A673 (cell line): ENCODE results near the gene RBM20. TPM values are rescaled to one million over a fixed set of nuclear protein-coding genes. Genes with fewer than 3 reads are reported as not detected.

Experiments used
- BruUV-seq: library from RNA; stranded (reverse); fragments of 400-500 nt; replicated peaks from 2 replicates; lab custom pipeline; 2021; lab: Mats Ljungman, UMichigan
- CTCF ChIA-PET: fragments of 300-600 bp; sonication (Branson Sonifier 250); formaldehyde crosslinking; loops from one replicate; lab custom pipeline; 2022; ENCODE audit warnings: antibody characterized with exemption; lab: Charles Lee
- POLR2A ChIA-PET: fragments of 300-600 bp; sonication (Branson Sonifier 250); formaldehyde crosslinking; loops from one replicate; lab custom pipeline; 2022; ENCODE audit warnings: antibody characterized with exemption; ENCODE audit not compliant: low non-redundant PET; lab: Charles Lee
- DNase-seq: peaks from one replicate; pipeline ENCODE4 v3.0.0-alpha.2; 2015; ENCODE audit warnings: low spot score
- H3K27ac ChIP-seq: fragments of 200-600 bp; sonication (generic); 2 replicates; pipeline ENCODE4 v1.5.1; 2016; ENCODE audit warnings: mixed run types, low read depth, mild to moderate bottlenecking, mixed read lengths, antibody characterized with exemption, low read length; ENCODE audit not compliant: poor library complexity, severe bottlenecking
- H3K27me3 ChIP-seq: fragments of 200-600 bp; sonication (generic); replicated peaks from 2 replicates; pipeline ENCODE4 v1.6.1; 2017; ENCODE audit warnings: mixed run types, low read depth, mild to moderate bottlenecking, mixed read lengths, antibody characterized with exemption, low read length; ENCODE audit not compliant: insufficient read depth, poor library complexity
- H3K36me3 ChIP-seq: fragments of 200-600 bp; sonication (generic); 2 replicates; pipeline ENCODE4 v1.6.1; 2016; ENCODE audit warnings: mixed run types, mild to moderate bottlenecking, mixed read lengths, antibody characterized with exemption, low read length; ENCODE audit not compliant: insufficient read depth, poor library complexity, severe bottlenecking
- H3K4me1 ChIP-seq: fragments of 200-600 bp; sonication (generic); 2 replicates; pipeline ENCODE4 v1.6.1; 2017; ENCODE audit warnings: mixed run types, mild to moderate bottlenecking, mixed read lengths, antibody characterized with exemption, low read length; ENCODE audit not compliant: insufficient read depth, poor library complexity, severe bottlenecking
- H3K4me3 ChIP-seq: fragments of 200-600 bp; sonication (generic); 2 replicates; pipeline ENCODE4 v1.5.1; 2016; ENCODE audit warnings: low read depth, mixed run types, mild to moderate bottlenecking, mixed read lengths, low read length; ENCODE audit not compliant: poor library complexity, severe bottlenecking
- H3K9me3 ChIP-seq: fragments of 200-600 bp; sonication (generic); 2 replicates; pipeline ENCODE4 v1.6.1; 2016; ENCODE audit warnings: mixed run types, low read depth, mild to moderate bottlenecking, mixed read lengths, antibody characterized with exemption, low read length; ENCODE audit not compliant: poor library complexity, severe bottlenecking
- CTCF ChIP-seq: fragments of 300-800, 200-600 bp; sonication (generic); conservative IDR thresholded peaks from 2 replicates; pipeline ENCODE4 v1.5.1; 2017; ENCODE audit warnings: low read depth, mild to moderate bottlenecking, antibody characterized with exemption, low read length, moderate library complexity, mixed read lengths
- EZH2 ChIP-seq: fragments of 200-600 bp; sonication (generic); IDR thresholded peaks from 2 replicates; pipeline ENCODE4 v1.6.1; 2017; ENCODE audit warnings: borderline replicate concordance, low read depth, mild to moderate bottlenecking, mixed read lengths, antibody characterized with exemption, low read length; ENCODE audit not compliant: poor library complexity, severe bottlenecking
- intact Hi-C: fragments of 100-400 bp; cut with micrococcal nuclease; formaldehyde crosslinking; loops from one replicate; pipeline ENCODE4 v1.10.0; 2022; ENCODE audit not compliant: unreplicated experiment
- total RNA-seq: library from RNA; stranded (reverse); gene quantifications from 2 replicates; pipeline ENCODE4 v1.2.3, GENCODE V29; 2021

The RBM20 gene
- total RNA-seq, 1 experiment from 2014 or later, result 1.3 TPM

- ChIA-PET POLR2A (no interaction called here), CTCF (no interaction called here)
- intact Hi-C loops, result no loop called here
- BruUV-seq, result no TSS peak
- DNase-seq, result no peak
- Histone ChIP-seq H3K9me3 (no peaks in the 10 kb centered on the region), H3K36me3 (no peaks in the 10 kb centered on the region), H3K27ac (no peak overlapping the region), H3K4me1 (no peaks in the 10 kb centered on the region), H3K4me3 (no peak overlapping the region), H3K27me3 (no peaks in the 10 kb centered on the region)
- TF ChIP-seq EZH2 (no peak), CTCF (no peak)
Measured at GRCh38 chr10:110730345-110731050, 86.4 kb downstream of the RBM20 start.

DNA sequence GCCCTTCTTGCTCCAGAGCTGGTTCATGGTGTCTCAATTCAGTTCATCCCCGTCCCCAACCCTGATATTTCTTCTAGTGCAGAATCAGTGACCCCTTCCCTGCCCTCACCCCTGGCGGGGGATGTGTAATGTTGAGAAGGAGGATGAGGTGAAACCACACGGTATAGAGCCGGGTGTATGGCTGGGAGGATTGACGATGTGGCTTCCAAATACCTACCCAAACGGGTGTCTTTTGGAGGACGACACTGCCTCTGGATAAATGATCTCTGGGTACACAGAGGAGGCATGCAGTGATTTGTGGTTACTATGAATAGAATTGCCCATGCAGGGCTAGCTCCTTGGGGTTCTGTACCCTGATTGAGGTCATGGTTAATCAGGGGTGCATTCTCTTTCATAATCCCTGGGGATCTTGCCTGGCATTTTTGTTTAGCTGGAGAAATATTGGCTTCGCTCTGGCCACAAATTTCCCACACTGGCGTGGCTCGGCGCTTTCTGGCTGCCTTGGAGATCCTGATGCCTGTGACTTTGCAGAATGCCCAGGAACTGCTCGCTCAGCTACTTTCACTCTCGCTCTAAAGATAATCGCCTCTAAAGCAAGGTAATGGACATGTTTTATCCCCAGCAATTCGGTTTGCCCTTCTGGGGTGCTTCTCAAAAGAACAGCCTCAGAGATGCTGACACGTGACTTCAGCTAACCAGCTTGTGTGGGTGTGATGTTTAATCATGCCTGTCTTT is 89.2 kb downstream of the RBM20 start:
- ChIA-PET CTCF (no interaction called here), POLR2A (no interaction called here)
- H3K4me3 ChIP-seq, result peak overlapping the region; percentile 21
- H3K27me3 ChIP-seq, result no peaks in the 10 kb centered on the region
- intact Hi-C loops, result no loop called here
- no peak overlapping the region for H3K27ac ChIP-seq
- H3K9me3 ChIP-seq, result no peaks in the 10 kb centered on the region
- H3K36me3 ChIP-seq, result no peaks in the 10 kb centered on the region
- DNase-seq, result peak; percentile 52
- no peaks in the 10 kb centered on the region for H3K4me1 ChIP-seq
- BruUV-seq, result no TSS peak
- TF ChIP-seq CTCF (no peak), EZH2 (no peak)

- POLR2A ChIA-PET, result no interaction called here
- CTCF ChIA-PET, result no interaction called here
- no peak for DNase-seq
- Histone ChIP-seq H3K27ac (no peak overlapping the region), H3K36me3 (no peaks in the 10 kb centered on the region), H3K9me3 (no peaks in the 10 kb centered on the region), H3K4me3 (no peak overlapping the region), H3K27me3 (no peaks in the 10 kb centered on the region), H3K4me1 (no peaks in the 10 kb centered on the region)
- intact Hi-C loops, result no loop called here
- no TSS peak for BruUV-seq
- no peak for TF ChIP-seq EZH2
Measured at GRCh38 chr10:110735620-110736027, 91.5 kb downstream of the RBM20 start.
